ENCODE results near the gene CUX1. TPM values are rescaled to one million over a fixed set of nuclear protein-coding genes. Genes with fewer than 3 reads are reported as not detected.

The CUX1 gene
- total RNA-seq, 2 donors from 2014 or later = 42.0 to 47.5 TPM

GRCh38 chr7:102305414-102306268, 488.2 kb downstream of the CUX1 start:
- Histone ChIP-seq H3K27me3 (no peaks in the 10 kb centered on the region), H3K4me3 (no peak overlapping the region), H3K9me3 (no peaks in the 10 kb centered on the region), H3K36me3 (replicated peaks in 1 of 2; ENCODE audit: insufficient read depth in 1 of 2, low read depth in 2 of 2) (no peaks in the 10 kb centered on the region), H3K4me1 (peaks cover 4% of the 10 kb centered on the region), H3K27ac (no peak overlapping the region)
- no peak for ATAC-seq
- intact Hi-C loops (cut with DNase I) = no loop called here
- no peak for DNase-seq
- 85 to 87% methylated on average over 17 of the region's 17 CpGs for whole genome bisulfite sequencing, 2 donors
- TF ChIP-seq CTCF (IDR thresholded peaks at IDR 0.05) (no peak), POLR2A (IDR thresholded peaks at IDR 0.05) (no peak)

GRCh38 chr7:102306916-102307677, 489.7 kb downstream of the CUX1 start:
- peak in 3 of 4 donors; percentile 28 to 68 (median 29) for DNase-seq
- peak; percentile 62 for ATAC-seq
- Histone ChIP-seq H3K4me3 (no peak overlapping the region), H3K9me3 (no peaks in the 10 kb centered on the region), H3K4me1 (no peaks in the 10 kb centered on the region), H3K36me3 (replicated peaks in 1 of 2; ENCODE audit: insufficient read depth in 1 of 2, low read depth in 2 of 2) (no peaks in the 10 kb centered on the region), H3K27ac (no peak overlapping the region), H3K27me3 (no peaks in the 10 kb centered on the region)
- WGBS, 2 donors = 46 to 66% methylated on average over 14 to 17 of the region's 17 CpGs
- TF ChIP-seq CTCF (IDR thresholded peaks at IDR 0.05) (no peak), POLR2A (IDR thresholded peaks at IDR 0.05) (no peak)
- intact Hi-C loops (cut with DNase I) = no loop called here

- Histone ChIP-seq H3K36me3 (replicated peaks in 1 of 2; ENCODE audit: insufficient read depth in 1 of 2, low read depth in 2 of 2) (no peaks in the 10 kb centered on the region), H3K27ac (no peak overlapping the region), H3K27me3 (no peaks in the 10 kb centered on the region), H3K4me3 (no peak overlapping the region), H3K4me1 (no peaks in the 10 kb centered on the region), H3K9me3 (no peaks in the 10 kb centered on the region)
- WGBS, 2 donors = 85 to 95% methylated on average over 9 of the region's 9 CpGs
- TF ChIP-seq POLR2A (IDR thresholded peaks at IDR 0.05) = no peak
- no peak for TF ChIP-seq CTCF (IDR thresholded peaks at IDR 0.05)
- intact Hi-C loops (cut with DNase I) = no loop called here
- ATAC-seq = no peak
- DNase-seq = no peak
Observed at GRCh38 chr7:102310414-102310815, 493.0 kb downstream of the CUX1 start.

- ATAC-seq = no peak
Observed at GRCh38 chr7:102312317-102312716, 494.9 kb downstream of the CUX1 start.

More at GRCh38 chr7:102312317-102312716, 494.9 kb downstream of the CUX1 start:
- H3K36me3 ChIP-seq (replicated peaks in 1 of 2; ENCODE audit: insufficient read depth in 1 of 2, low read depth in 2 of 2) = no peaks in the 10 kb centered on the region
- H3K9me3 ChIP-seq = no peaks in the 10 kb centered on the region
- H3K27me3 ChIP-seq = no peaks in the 10 kb centered on the region
- no peak for DNase-seq
- no peak for TF ChIP-seq CTCF (IDR thresholded peaks at IDR 0.05)
- no peak for TF ChIP-seq POLR2A (IDR thresholded peaks at IDR 0.05)
- 85 to 95% methylated on average over 2 of the region's 2 CpGs for WGBS, 2 donors
- H3K4me3 ChIP-seq = no peak overlapping the region
- H3K27ac ChIP-seq = no peak overlapping the region
- intact Hi-C loops (cut with DNase I) = no loop called here
- no peaks in the 10 kb centered on the region for H3K4me1 ChIP-seq

All from body of pancreas (tissue), 4 donors.